Measurements from ENCODE around the gene HOXA4. TPM values are rescaled to one million over a fixed set of nuclear protein-coding genes. Genes with fewer than 3 reads are reported as not detected.

The HOXA4 gene
- total RNA-seq, 3 donors from 2014 or later (not counting 1 experiment from before 2014, with no cell fraction given): 0.52 to 2.1 (median 0.63) TPM

- H3K27ac Mint-ChIP-seq: no peak overlapping the region
- H3K4me3 Mint-ChIP-seq: peak overlapping the region; percentile 42
- ATAC-seq (peak in 1 of 3 donors; percentile 45), DNase-seq (peak in 1 of 2 donors; percentile 9)
- Histone ChIP-seq H3K27ac (ENCODE audit: low read length) (no peak overlapping the region), H3K4me3 (ENCODE audit: low read length) (no peak overlapping the region), H3K9me3 (ENCODE audit: control insufficient read depth, insufficient read depth, low read length) (no peaks in the 10 kb centered on the region), H3K36me3 (ENCODE audit: control insufficient read depth, insufficient read depth, low read length) (peaks cover 3% of the 10 kb centered on the region), H3K27me3 (ENCODE audit: control insufficient read depth, insufficient read depth, low read length) (peaks cover 30% of the 10 kb centered on the region), H3K4me1 (ENCODE audit: control insufficient read depth, insufficient read depth, low read length) (peaks cover 32% of the 10 kb centered on the region)
- H3K9me3 Mint-ChIP-seq: no peaks in the 10 kb centered on the region
- H3K36me3 Mint-ChIP-seq: peaks cover 36% of the 10 kb centered on the region
- WGBS (ENCODE audit: insufficient coverage): 12% methylated on average over 39 of the region's 39 CpGs
- peaks cover 43 to 48% of the 10 kb centered on the region in 2 donors for H3K4me1 Mint-ChIP-seq
- H3K27me3 Mint-ChIP-seq (ENCODE audit: low read depth in 2 of 2): peaks cover 48 to 72% of the 10 kb centered on the region in 2 donors
- intact Hi-C loops (cut with micrococcal nuclease): no loop called here
- TF ChIP-seq CTCF (IDR thresholded peaks at IDR 0.05): no peak
Observed at GRCh38 chr7:27101957-27102580, 28.5 kb downstream of the HOXA4 start.

GRCh38 chr7:27101171-27101956 is 29.2 kb downstream of the HOXA4 start:
- intact Hi-C loops (cut with micrococcal nuclease): no loop called here
- DNase-seq (no peak), ATAC-seq (no peak)
- peaks cover 47 to 49% of the 10 kb centered on the region in 2 donors for H3K4me1 Mint-ChIP-seq
- peaks cover 36% of the 10 kb centered on the region for H3K36me3 Mint-ChIP-seq
- H3K4me3 Mint-ChIP-seq: no peak overlapping the region
- Histone ChIP-seq H3K27ac (ENCODE audit: low read length) (no peak overlapping the region), H3K27me3 (ENCODE audit: control insufficient read depth, insufficient read depth, low read length) (peaks cover 30% of the 10 kb centered on the region), H3K36me3 (ENCODE audit: control insufficient read depth, insufficient read depth, low read length) (peaks cover 3% of the 10 kb centered on the region), H3K4me3 (ENCODE audit: low read length) (no peak overlapping the region), H3K4me1 (ENCODE audit: control insufficient read depth, insufficient read depth, low read length) (peaks cover 34% of the 10 kb centered on the region), H3K9me3 (ENCODE audit: control insufficient read depth, insufficient read depth, low read length) (no peaks in the 10 kb centered on the region)
- H3K27ac Mint-ChIP-seq: no peak overlapping the region
- H3K9me3 Mint-ChIP-seq: no peaks in the 10 kb centered on the region
- WGBS (ENCODE audit: insufficient coverage): 96% methylated on average over 25 of the region's 25 CpGs
- no peak for TF ChIP-seq CTCF (IDR thresholded peaks at IDR 0.05)
- peaks cover 48 to 72% of the 10 kb centered on the region in 2 donors for H3K27me3 Mint-ChIP-seq (ENCODE audit: low read depth in 2 of 2)

- no peak for TF ChIP-seq CTCF (IDR thresholded peaks at IDR 0.05)
- H3K4me1 ChIP-seq (ENCODE audit: control insufficient read depth, insufficient read depth, low read length): peaks cover 34% of the 10 kb centered on the region
- no peak overlapping the region for H3K27ac Mint-ChIP-seq
- no peak overlapping the region for H3K4me3 ChIP-seq (ENCODE audit: low read length)
- H3K27me3 ChIP-seq (ENCODE audit: control insufficient read depth, insufficient read depth, low read length): peaks cover 30% of the 10 kb centered on the region
- DNase-seq: no peak
- H3K9me3 ChIP-seq (ENCODE audit: control insufficient read depth, insufficient read depth, low read length): no peaks in the 10 kb centered on the region
- WGBS (ENCODE audit: insufficient coverage): 97% methylated on average over 8 of the region's 8 CpGs
- H3K36me3 ChIP-seq (ENCODE audit: control insufficient read depth, insufficient read depth, low read length): peaks cover 3% of the 10 kb centered on the region
- H3K9me3 Mint-ChIP-seq: no peaks in the 10 kb centered on the region
- H3K4me3 Mint-ChIP-seq: no peak overlapping the region
- no peak overlapping the region for H3K27ac ChIP-seq (ENCODE audit: low read length)
- H3K4me1 Mint-ChIP-seq: peaks cover 49 to 50% of the 10 kb centered on the region in 2 donors
- intact Hi-C loops (cut with micrococcal nuclease): no loop called here
- H3K27me3 Mint-ChIP-seq (ENCODE audit: low read depth in 2 of 2): peaks cover 46 to 72% of the 10 kb centered on the region in 2 donors
- H3K36me3 Mint-ChIP-seq: peaks cover 36% of the 10 kb centered on the region
- no peak for ATAC-seq
Observed at GRCh38 chr7:27100694-27101170, 29.8 kb downstream of the HOXA4 start.
